ENCODE data around the gene PCDHGA12.
"Not testable (repeated sequence)": the region's sequence is repeated elsewhere in the genome, so short reads cannot be mapped to it uniquely, and the experiment has no call there.

Gene PCDHGA12

GRCh38 chr5:141402553-141403243, 27.6 kb upstream of the PCDHGA12 start, which contains the start of gene PCDHGA9:
PCDHGA9 (plus strand) TSS chr5:141402778; CDS start chr5:141402953, 175 bp downstream.
- no peak within 1 kb of the TSS for H3K27ac ChIP-seq
- no peak for TF ChIP-seq ZFX (IDR thresholded peaks at IDR 0.05; ENCODE audit: borderline replicate concordance)
- TF ChIP-seq, protein P1, sequence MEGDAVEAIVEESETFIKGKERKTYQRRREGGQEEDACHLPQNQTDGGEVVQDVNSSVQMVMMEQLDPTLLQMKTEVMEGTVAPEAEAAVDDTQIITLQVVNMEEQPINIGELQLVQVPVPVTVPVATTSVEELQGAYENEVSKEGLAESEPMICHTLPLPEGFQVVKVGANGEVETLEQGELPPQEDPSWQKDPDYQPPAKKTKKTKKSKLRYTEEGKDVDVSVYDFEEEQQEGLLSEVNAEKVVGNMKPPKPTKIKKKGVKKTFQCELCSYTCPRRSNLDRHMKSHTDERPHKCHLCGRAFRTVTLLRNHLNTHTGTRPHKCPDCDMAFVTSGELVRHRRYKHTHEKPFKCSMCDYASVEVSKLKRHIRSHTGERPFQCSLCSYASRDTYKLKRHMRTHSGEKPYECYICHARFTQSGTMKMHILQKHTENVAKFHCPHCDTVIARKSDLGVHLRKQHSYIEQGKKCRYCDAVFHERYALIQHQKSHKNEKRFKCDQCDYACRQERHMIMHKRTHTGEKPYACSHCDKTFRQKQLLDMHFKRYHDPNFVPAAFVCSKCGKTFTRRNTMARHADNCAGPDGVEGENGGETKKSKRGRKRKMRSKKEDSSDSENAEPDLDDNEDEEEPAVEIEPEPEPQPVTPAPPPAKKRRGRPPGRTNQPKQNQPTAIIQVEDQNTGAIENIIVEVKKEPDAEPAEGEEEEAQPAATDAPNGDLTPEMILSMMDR (IDR thresholded peaks at IDR 0.05): peak; percentile 82

GRCh38 chr5:141403387-141403786, 26.9 kb upstream of the PCDHGA12 start:
- H3K27ac ChIP-seq: no peak overlapping the region
- TF ChIP-seq, protein P1 (IDR thresholded peaks at IDR 0.05): no peak
- no peak for TF ChIP-seq ZFX (IDR thresholded peaks at IDR 0.05; ENCODE audit: borderline replicate concordance)

DNA sequence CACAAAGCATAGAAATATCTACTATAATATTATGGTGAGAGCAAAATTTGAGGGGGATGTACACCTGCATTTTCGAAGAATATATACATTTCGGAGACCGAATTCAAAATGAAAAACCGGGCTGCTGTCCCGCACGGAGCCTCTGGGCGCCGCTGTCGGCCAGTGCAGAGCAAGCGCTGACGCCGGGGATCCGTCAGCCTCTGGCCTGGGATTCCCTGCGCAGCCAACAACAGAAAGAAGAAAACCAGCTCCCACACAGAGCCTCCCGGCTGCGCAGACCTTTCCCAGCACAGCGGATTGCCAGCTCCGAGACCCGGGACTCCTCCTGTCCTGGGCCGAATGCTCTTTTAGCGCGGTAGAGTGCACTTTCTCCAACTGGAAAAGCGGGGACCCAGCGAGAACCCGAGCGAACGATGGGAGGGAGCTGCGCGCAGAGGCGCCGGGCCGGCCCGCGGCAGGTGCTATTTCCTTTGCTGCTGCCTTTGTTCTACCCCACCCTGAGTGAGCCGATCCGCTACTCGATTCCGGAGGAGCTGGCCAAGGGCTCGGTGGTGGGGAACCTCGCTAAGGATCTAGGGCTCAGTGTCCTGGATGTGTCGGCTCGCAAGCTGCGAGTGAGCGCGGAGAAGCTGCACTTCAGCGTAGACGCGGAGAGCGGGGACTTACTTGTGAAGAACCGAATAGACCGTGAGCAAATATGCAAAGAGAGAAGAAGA, 22.4 kb upstream of the PCDHGA12 start, which contains the start of gene PCDHGB6:
Gene PCDHGB6, plus strand, starts transcription at position 232 of the 716 bp plus-strand sequence. Its CDS starts 182 bp downstream, at position 414.
- TF ChIP-seq, protein P1 (IDR thresholded peaks at IDR 0.05): peak; percentile 78

GRCh38 chr5:141409598-141410306, 20.6 kb upstream of the PCDHGA12 start:
- no peak for TF ChIP-seq ZFX (IDR thresholded peaks at IDR 0.05; ENCODE audit: borderline replicate concordance)
- TF ChIP-seq, protein P1 (IDR thresholded peaks at IDR 0.05): no peak
- no peak overlapping the region for H3K27ac ChIP-seq

More for the DNA sequence above, 22.4 kb upstream of the PCDHGA12 start, which contains the start of gene PCDHGB6:
- not testable (repeated sequence) for H3K27ac ChIP-seq

GRCh38 chr5:141411575-141411974, 18.7 kb upstream of the PCDHGA12 start:
- no peak overlapping the region for H3K27ac ChIP-seq
- no peak for TF ChIP-seq ZFX (IDR thresholded peaks at IDR 0.05; ENCODE audit: borderline replicate concordance)
- TF ChIP-seq, protein P1 (IDR thresholded peaks at IDR 0.05): no peak

DNA sequence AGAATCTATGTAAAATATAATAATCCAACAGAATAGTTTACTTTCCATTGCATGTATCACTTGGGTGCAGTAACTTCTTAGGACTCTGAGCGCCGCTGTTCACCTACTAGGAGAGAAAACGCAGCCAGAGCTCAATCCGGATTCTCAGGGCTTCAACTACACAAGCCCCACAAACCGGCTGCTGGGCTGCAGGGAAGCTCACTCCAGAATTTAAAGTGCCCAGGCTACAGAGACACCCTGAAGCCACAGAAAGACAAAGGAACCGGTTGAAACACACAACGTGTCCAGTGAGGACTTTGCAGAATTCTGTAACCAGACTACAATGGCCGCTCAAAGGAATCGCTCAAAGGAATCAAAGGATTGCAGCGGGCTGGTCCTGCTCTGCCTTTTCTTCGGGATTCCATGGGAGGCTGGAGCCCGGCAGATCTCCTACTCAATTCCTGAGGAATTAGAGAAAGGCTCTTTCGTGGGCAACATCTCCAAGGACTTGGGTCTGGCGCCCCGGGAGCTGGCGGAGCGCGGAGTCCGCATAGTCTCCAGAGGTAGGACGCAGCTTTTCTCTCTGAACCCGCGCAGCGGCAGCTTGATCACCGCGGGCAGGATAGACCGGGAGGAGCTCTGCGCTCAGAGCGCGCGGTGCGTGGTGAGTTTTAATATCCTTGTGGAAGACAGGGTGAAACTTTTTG, 17.3 kb upstream of the PCDHGA12 start, which contains the start of gene PCDHGA10:
Gene PCDHGA10, plus strand, starts transcription at position 134 of the 686 bp plus-strand sequence. Its CDS starts 189 bp downstream, at position 323.
- peak within 1 kb of the TSS; percentile 55 for H3K27ac ChIP-seq
- TF ChIP-seq ZFX (IDR thresholded peaks at IDR 0.05; ENCODE audit: borderline replicate concordance): no peak
- TF ChIP-seq, protein P1 (IDR thresholded peaks at IDR 0.05): peak; percentile 87
